ENCODE results near the gene FOXS1. TPM values are rescaled to one million over a fixed set of nuclear protein-coding genes. Genes with fewer than 3 reads are reported as not detected.

Gene FOXS1
- total and polyA plus RNA-seq, 10 of the 15 experiments (the other 5 are each of a cell fraction or from before 2014, with no cell fraction given): not detected

GRCh38 chr20:31859998-31860380 is 14.6 kb upstream of the FOXS1 start:
- Histone ChIP-seq H3K4me2 (ENCODE audit: control insufficient read depth, insufficient read depth) (no peak overlapping the region), H3K27me3 (replicated peaks in 1 of 2; ENCODE audit: control insufficient read depth in 2 of 2, insufficient read depth in 2 of 2, low read length in 1 of 2) (peaks cover 0 to 9% of the 10 kb centered on the region in 2 experiments; a peak in 1 of 4 replicates), H3K27ac (ENCODE audit: control insufficient read depth, insufficient read depth) (no peak overlapping the region), H2AFZ (ENCODE audit: control insufficient read depth, low read depth, low read length) (no peak overlapping the region), H3K9ac (ENCODE audit: control insufficient read depth, insufficient read depth, low read length) (no peak overlapping the region), H3K4me3 (no peak overlapping the region), H4K20me1 (ENCODE audit: control insufficient read depth, insufficient read depth) (no peaks in the 10 kb centered on the region), H3K9me3 (replicated peaks; ENCODE audit: control insufficient read depth, insufficient read depth, low read length) (no peaks in the 10 kb centered on the region), H3K36me3 (ENCODE audit: control insufficient read depth in 2 of 2, insufficient read depth in 2 of 2, low read length in 1 of 2) (no peaks in the 10 kb centered on the region), H3K4me1 (ENCODE audit: control insufficient read depth, insufficient read depth, low read length) (peaks cover 10% of the 10 kb centered on the region), H3K79me2 (ENCODE audit: control insufficient read depth, insufficient read depth, low read length) (no peaks in the 10 kb centered on the region)
- ChIA-PET CTCF (interaction anchor here (0.6 to 13.1 kb wide), 9 partner anchors 10 to 172 kb away, joined by 3 to 307 read pairs (median 3); partner anchors contain the start of gene PDRG1), RAD21 (ENCODE audit: unreplicated experiment) (interaction anchor here (1.0 to 1.5 kb wide), 4 partner anchors 20 to 92 kb away, joined by 3 to 11 read pairs (median 4); partner anchors contain the start of gene PDRG1), POLR2A (interaction anchor here (0.7 to 1.4 kb wide), 4 partner anchors 10 to 91 kb away, joined by 3 to 6 read pairs (median 3); partner anchors contain the start of genes DUSP15, PDRG1 and TTLL9), SMC1A (ENCODE audit: uncharacterized antibody, unreplicated experiment) (interaction anchor here (0.6 to 3.0 kb wide), 8 partner anchors 13 to 164 kb away, joined by 3 to 27 read pairs (median 4); partner anchors contain the start of gene PDRG1)
- DNase-seq (ENCODE audit: low read depth, low spot score) (no peak), FAIRE-seq (peak; percentile 70), ATAC-seq (no peak)
- BruUV-seq (replicated peaks): no TSS peak
- 36% methylated on average over 7 of the region's 7 CpGs for WGBS (ENCODE audit: insufficient coverage, insufficient replicate concordance, low lambda C conversion rate, missing lambda C conversion rate)
- intact Hi-C loops (cut with micrococcal nuclease; ENCODE audit: unreplicated experiment): no loop called here
- in situ Hi-C loops (cut with MboI): loop anchor here (5.0 to 10.0 kb wide), 2 partner anchors 92 to 235 kb away; partner anchors contain the start of gene PDRG1
- TF ChIP-seq CHD1 (IDR thresholded peaks at IDR 0.05; ENCODE audit: low read depth, low read length): no peak
- no peak for TF ChIP-seq SIN3A (IDR thresholded peaks at IDR 0.05; ENCODE audit: low read depth, low read length)
- TF ChIP-seq POLR2AphosphoS2 (IDR thresholded peaks at IDR 0.05; ENCODE audit: low read depth, low read length): no peak
- TF ChIP-seq IKZF1 (conservative IDR thresholded peaks at IDR 0.05): no peak
- TF ChIP-seq EED (IDR thresholded peaks at IDR 0.05; ENCODE audit: low read depth): no peak
- no peak for TF ChIP-seq BHLHE40 (IDR thresholded peaks at IDR 0.05; ENCODE audit: borderline replicate concordance in 1 of 2, low read depth in 2 of 2, low read length in 1 of 2)
- TF ChIP-seq SUPT20H (IDR thresholded peaks at IDR 0.05; ENCODE audit: borderline replicate concordance, control insufficient read depth, low read depth, low read length): no peak
- no peak for TF ChIP-seq SREBF1 (IDR thresholded peaks at IDR 0.05; ENCODE audit: low read length)
- TF ChIP-seq ZZZ3 (IDR thresholded peaks at IDR 0.05; ENCODE audit: control insufficient read depth, insufficient read length, low read depth): no peak
- TF ChIP-seq, protein P1, sequence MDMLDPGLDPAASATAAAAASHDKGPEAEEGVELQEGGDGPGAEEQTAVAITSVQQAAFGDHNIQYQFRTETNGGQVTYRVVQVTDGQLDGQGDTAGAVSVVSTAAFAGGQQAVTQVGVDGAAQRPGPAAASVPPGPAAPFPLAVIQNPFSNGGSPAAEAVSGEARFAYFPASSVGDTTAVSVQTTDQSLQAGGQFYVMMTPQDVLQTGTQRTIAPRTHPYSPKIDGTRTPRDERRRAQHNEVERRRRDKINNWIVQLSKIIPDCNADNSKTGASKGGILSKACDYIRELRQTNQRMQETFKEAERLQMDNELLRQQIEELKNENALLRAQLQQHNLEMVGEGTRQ (IDR thresholded peaks at IDR 0.05; ENCODE audit: borderline replicate concordance, low read depth, low read length): no peak
- no peak for TF ChIP-seq DPF2 (IDR thresholded peaks at IDR 0.05)
- no peak for TF ChIP-seq MYB (IDR thresholded peaks at IDR 0.05; ENCODE audit: borderline replicate concordance, low read depth, low read length)
- TF ChIP-seq MEF2A (IDR thresholded peaks at IDR 0.05; ENCODE audit: insufficient read depth, low read depth, low read length): no peak
- no peak for TF ChIP-seq NFYB (IDR thresholded peaks at IDR 0.05; ENCODE audit: insufficient read depth, low read depth, low read length)
- TF ChIP-seq, protein P2, sequence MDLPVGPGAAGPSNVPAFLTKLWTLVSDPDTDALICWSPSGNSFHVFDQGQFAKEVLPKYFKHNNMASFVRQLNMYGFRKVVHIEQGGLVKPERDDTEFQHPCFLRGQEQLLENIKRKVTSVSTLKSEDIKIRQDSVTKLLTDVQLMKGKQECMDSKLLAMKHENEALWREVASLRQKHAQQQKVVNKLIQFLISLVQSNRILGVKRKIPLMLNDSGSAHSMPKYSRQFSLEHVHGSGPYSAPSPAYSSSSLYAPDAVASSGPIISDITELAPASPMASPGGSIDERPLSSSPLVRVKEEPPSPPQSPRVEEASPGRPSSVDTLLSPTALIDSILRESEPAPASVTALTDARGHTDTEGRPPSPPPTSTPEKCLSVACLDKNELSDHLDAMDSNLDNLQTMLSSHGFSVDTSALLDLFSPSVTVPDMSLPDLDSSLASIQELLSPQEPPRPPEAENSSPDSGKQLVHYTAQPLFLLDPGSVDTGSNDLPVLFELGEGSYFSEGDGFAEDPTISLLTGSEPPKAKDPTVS (IDR thresholded peaks at IDR 0.05; ENCODE audit: low read depth, low read length): no peak
- no peak for TF ChIP-seq FOS (IDR thresholded peaks at IDR 0.05; ENCODE audit: borderline replicate concordance, extremely low read depth, insufficient read length)
- TF ChIP-seq SUZ12 (IDR thresholded peaks at IDR 0.05; ENCODE audit: unreplicated experiment): no peak
- TF ChIP-seq FOXK2 (IDR thresholded peaks at IDR 0.05): no peak

All from GM12878 (cell line).